ENCODE data around the gene STAT5B.

Gene STAT5B

DNA sequence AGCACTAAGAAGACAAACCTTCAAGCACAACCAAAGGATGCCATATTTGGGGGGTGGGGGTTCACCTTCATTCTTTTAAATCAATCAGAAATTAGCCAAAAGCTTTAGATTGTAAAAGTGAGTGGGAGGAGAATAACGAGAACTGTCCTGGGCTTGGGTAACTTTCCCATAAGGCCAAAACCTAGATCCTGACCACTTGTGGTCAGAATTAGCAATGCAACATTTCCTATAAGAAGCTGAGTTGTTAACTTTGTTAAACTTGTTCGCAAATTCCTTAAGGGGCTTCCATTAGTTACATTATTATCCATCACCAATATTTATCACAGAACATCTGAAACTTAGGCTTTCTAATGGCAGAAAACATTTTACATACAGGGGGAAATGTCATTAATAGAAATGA lies 25.1 kb downstream of the STAT5B start:
- Histone ChIP-seq H3K4me3 (ENCODE audit: low read depth, low read length) (no peak overlapping the region), H3K79me2 (peaks cover 3% of the 10 kb centered on the region), H2AFZ (no peak overlapping the region), H3K4me2 (ENCODE audit: low read length) (no peak overlapping the region), H3K27ac (no peak overlapping the region), H3K27me3 (ENCODE audit: control insufficient read depth, insufficient read depth, low read length) (no peaks in the 10 kb centered on the region), H3K9ac (no peak overlapping the region), H3K4me1 (peaks cover 8% of the 10 kb centered on the region), H3K9me3 (ENCODE audit: control insufficient read depth, low read length) (no peaks in the 10 kb centered on the region), H3K36me3 (ENCODE audit: control insufficient read depth, insufficient read depth, low read length) (no peaks in the 10 kb centered on the region)
- TF ChIP-seq, protein P1, sequence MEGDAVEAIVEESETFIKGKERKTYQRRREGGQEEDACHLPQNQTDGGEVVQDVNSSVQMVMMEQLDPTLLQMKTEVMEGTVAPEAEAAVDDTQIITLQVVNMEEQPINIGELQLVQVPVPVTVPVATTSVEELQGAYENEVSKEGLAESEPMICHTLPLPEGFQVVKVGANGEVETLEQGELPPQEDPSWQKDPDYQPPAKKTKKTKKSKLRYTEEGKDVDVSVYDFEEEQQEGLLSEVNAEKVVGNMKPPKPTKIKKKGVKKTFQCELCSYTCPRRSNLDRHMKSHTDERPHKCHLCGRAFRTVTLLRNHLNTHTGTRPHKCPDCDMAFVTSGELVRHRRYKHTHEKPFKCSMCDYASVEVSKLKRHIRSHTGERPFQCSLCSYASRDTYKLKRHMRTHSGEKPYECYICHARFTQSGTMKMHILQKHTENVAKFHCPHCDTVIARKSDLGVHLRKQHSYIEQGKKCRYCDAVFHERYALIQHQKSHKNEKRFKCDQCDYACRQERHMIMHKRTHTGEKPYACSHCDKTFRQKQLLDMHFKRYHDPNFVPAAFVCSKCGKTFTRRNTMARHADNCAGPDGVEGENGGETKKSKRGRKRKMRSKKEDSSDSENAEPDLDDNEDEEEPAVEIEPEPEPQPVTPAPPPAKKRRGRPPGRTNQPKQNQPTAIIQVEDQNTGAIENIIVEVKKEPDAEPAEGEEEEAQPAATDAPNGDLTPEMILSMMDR (IDR thresholded peaks at IDR 0.05): peak; percentile 21

- Histone ChIP-seq H3K4me3 (ENCODE audit: low read depth, low read length) (no peak overlapping the region), H3K27ac (peak overlapping the region; percentile 88), H3K36me3 (ENCODE audit: control insufficient read depth, insufficient read depth, low read length) (no peaks in the 10 kb centered on the region), H3K27me3 (ENCODE audit: control insufficient read depth, insufficient read depth, low read length) (no peaks in the 10 kb centered on the region), H3K79me2 (peaks cover 10% of the 10 kb centered on the region), H3K9me3 (ENCODE audit: control insufficient read depth, low read length) (no peaks in the 10 kb centered on the region), H3K4me2 (ENCODE audit: low read length) (no peak overlapping the region), H3K9ac (no peak overlapping the region), H3K4me1 (peaks cover 8% of the 10 kb centered on the region), H2AFZ (no peak overlapping the region)
- TF ChIP-seq, protein P1 (IDR thresholded peaks at IDR 0.05): no peak
Measured at GRCh38 chr17:42249681-42250446, 26.3 kb downstream of the STAT5B start.

DNA sequence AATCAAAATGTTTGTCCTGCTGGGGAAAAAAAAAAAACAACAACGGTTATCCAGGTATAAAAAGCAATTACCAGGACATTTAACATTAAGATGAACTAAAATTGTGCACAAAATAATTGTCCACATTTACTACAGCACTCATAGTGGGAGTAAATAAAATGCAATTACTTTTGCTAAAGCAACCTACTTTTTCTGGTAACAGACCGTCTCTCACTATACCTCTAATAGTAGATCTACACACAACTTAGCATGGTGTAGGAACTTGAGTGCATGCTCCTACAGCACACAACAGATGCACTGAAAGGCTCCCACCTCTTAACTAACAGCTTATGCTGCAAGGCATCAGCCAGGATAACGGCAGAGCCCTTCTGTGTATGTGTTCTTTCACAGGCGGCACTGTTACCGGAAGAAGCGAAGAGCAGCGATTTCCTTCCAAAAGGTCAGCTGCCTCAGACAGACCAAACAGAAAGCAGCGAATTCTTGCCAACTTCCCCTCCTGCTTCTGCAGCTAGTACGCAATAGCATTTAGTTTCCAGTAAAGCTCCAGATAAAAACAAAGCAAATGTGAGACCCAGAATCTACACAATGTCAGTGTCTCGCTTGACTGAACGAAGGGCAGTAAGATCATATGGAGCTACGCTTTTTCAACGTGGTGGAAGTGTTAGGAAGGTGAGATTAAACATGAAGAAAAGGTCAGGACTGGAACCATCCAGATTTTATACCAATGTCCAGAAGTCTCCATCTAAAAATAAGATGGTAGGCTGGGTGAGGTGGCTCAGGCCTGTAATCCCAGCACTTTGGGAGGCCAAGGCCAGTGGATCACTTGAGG lies 27.6 kb downstream of the STAT5B start:
- H3K9me3 ChIP-seq (ENCODE audit: control insufficient read depth, low read length): no peaks in the 10 kb centered on the region
- peaks cover 8% of the 10 kb centered on the region for H3K4me1 ChIP-seq
- no peak overlapping the region for H3K9ac ChIP-seq
- H3K27ac ChIP-seq: peak overlapping the region; percentile 88
- no peaks in the 10 kb centered on the region for H3K36me3 ChIP-seq (ENCODE audit: control insufficient read depth, insufficient read depth, low read length)
- TF ChIP-seq, protein P1 (IDR thresholded peaks at IDR 0.05): no peak
- H2AFZ ChIP-seq: peak overlapping the region; percentile 51
- H3K4me3 ChIP-seq (ENCODE audit: low read depth, low read length): peak overlapping the region; percentile 32
- peak overlapping the region; percentile 68 for H3K4me2 ChIP-seq (ENCODE audit: low read length)
- H3K79me2 ChIP-seq: peaks cover 16% of the 10 kb centered on the region
- no peaks in the 10 kb centered on the region for H3K27me3 ChIP-seq (ENCODE audit: control insufficient read depth, insufficient read depth, low read length)

DNA sequence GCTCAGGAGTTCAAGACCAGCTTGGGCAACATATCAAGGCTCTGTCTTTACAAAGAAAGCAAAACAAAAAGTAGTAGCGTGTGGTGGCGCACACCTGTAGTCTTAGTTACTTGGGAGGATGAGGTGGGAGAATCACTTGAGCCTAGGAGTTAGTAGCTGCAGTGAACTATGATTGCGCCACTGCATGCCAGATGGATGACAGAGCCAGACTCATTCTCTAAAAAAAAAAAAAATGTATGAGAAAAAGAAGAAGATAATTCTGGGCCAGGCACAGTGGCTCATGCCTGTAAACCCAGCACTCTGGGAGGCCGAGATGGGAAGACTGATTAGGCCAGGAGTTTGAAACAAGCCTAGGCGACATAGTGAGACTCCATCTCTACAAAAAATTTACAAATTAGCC lies 28.5 kb downstream of the STAT5B start:
- Histone ChIP-seq H3K36me3 (ENCODE audit: control insufficient read depth, insufficient read depth, low read length) (no peaks in the 10 kb centered on the region), H3K4me1 (peaks cover 8% of the 10 kb centered on the region), H3K9me3 (ENCODE audit: control insufficient read depth, low read length) (no peaks in the 10 kb centered on the region), H3K4me2 (ENCODE audit: low read length) (no peak overlapping the region), H3K27me3 (ENCODE audit: control insufficient read depth, insufficient read depth, low read length) (no peaks in the 10 kb centered on the region), H3K9ac (no peak overlapping the region), H2AFZ (no peak overlapping the region), H3K79me2 (peaks cover 16% of the 10 kb centered on the region), H3K27ac (peak overlapping the region; percentile 88), H3K4me3 (ENCODE audit: low read depth, low read length) (no peak overlapping the region)
- TF ChIP-seq, protein P1 (IDR thresholded peaks at IDR 0.05): no peak
